ENCODE results near the gene MPL.

- TF ChIP-seq CTCF (IDR thresholded peaks at IDR 0.05; ENCODE audit: low read depth, low read length, poor library complexity, severe bottlenecking) = no peak
- TF ChIP-seq EZH2phosphoT487 (IDR thresholded peaks at IDR 0.05; ENCODE audit: borderline replicate concordance, low read length) = no peak
These were observed 16.2 kb upstream of the MPL start for GRCh38 chr1:43321331-43321891.

All from DOHH2 (cell line).